Fibroblast of pulmonary artery (primary cell): Measurements from ENCODE around the gene TDRD1.

ENCODE experiments used
- DNase-seq: peaks from one replicate; pipeline ENCODE4 v3.0.0-alpha.2; 2010; ENCODE audit warnings: low read depth
- H3K4me3 ChIP-seq: replicated peaks from 2 replicates; pipeline ENCODE4 v1.5.1; 2011; ENCODE audit warnings: low read depth, mild to moderate bottlenecking, control low read depth, low read length, moderate library complexity
- TF ChIP-seq, protein P1 (sequence below): IDR thresholded peaks from 2 replicates; pipeline ENCODE4 v1.5.1; 2011; ENCODE audit warnings: mild to moderate bottlenecking, control low read depth, low read length, inconsistent platforms; ENCODE audit errors: missing control alignments

TDRD1 gene

DNA sequence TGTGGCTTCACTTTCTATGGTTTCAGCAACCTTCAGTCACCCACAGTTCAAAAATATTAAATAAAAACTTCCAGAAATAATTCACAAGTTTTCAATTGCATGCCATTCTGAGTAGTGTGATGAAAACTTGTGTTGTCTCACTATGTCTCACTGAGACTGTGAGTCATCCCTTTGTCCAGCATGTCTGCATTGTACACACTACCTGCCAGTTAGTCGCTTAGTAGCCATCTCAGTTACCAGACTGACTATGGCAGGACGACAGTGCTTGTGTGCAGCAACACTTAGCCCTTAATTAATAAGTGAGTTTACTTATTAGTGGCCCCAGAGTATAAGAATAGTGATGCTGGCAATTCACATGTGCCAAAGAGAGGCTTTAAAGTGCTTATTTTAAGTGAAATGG, 27.7 kb upstream of the TDRD1 start:
- no peak overlapping the region for H3K4me3 ChIP-seq
- peak; percentile 80 for DNase-seq
- TF ChIP-seq, protein P1, sequence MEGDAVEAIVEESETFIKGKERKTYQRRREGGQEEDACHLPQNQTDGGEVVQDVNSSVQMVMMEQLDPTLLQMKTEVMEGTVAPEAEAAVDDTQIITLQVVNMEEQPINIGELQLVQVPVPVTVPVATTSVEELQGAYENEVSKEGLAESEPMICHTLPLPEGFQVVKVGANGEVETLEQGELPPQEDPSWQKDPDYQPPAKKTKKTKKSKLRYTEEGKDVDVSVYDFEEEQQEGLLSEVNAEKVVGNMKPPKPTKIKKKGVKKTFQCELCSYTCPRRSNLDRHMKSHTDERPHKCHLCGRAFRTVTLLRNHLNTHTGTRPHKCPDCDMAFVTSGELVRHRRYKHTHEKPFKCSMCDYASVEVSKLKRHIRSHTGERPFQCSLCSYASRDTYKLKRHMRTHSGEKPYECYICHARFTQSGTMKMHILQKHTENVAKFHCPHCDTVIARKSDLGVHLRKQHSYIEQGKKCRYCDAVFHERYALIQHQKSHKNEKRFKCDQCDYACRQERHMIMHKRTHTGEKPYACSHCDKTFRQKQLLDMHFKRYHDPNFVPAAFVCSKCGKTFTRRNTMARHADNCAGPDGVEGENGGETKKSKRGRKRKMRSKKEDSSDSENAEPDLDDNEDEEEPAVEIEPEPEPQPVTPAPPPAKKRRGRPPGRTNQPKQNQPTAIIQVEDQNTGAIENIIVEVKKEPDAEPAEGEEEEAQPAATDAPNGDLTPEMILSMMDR = no peak

DNA sequence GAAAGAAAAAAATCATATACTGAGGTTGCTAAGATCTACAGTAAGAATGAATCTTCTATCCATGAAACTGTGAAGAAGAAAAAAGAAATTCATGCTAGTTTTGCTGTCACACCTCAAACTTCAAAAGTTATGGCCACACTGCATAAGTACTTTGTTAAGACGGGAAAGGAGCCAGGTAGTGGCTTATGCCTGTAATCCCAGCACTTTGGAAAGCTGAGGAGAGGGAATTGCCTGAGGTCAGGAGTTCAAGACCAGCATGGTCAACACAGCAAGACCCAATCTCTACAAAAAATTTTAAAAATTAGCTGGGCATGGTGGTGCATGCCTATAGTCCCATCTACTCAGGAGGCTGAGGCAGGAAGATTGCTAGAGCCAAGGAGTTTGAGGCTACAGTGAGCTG, 27.3 kb upstream of the TDRD1 start:
- TF ChIP-seq, protein P1 = no peak
- no peak overlapping the region for H3K4me3 ChIP-seq
- no peak for DNase-seq

DNA sequence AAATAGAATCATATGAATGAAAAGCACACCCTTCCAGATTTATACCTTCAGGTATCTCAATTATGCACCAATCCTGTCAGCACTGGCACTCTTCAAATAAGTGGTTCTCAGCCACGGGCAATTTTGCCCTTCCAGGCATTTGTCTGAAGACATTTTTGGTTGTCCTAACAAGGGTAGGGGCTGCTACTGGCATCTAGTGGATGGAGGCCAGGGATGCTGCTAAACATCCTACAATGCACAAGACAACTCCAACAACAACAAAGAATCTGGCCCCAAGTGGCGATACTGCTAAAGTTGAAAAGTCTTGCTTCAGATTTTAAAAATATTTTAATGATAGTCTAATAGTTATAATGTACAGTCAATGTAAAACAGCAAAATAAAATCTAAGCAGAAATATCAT, 21.2 kb upstream of the TDRD1 start:
- TF ChIP-seq, protein P1 = no peak
- no peak overlapping the region for H3K4me3 ChIP-seq
- no peak for DNase-seq

DNA sequence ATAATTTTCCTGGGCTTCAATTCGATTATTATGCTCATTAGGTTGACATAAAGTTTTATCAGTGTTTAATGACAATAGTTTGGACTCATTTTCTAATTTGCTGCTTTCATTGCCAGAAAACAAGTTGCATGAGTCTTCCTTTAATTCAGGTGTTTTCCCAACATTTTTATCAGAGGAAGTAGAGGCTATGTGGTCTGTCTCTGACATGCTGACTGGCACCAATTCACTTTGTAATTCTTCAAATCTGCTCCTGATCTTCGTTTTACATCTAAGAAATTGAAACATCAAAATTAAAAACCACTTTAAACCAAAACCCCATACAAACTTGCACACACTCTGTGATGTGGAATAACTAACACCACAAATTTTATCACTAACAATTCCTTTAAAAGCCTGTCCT, 16.1 kb upstream of the TDRD1 start:
- H3K4me3 ChIP-seq = no peak overlapping the region
- TF ChIP-seq, protein P1 = no peak

DNA sequence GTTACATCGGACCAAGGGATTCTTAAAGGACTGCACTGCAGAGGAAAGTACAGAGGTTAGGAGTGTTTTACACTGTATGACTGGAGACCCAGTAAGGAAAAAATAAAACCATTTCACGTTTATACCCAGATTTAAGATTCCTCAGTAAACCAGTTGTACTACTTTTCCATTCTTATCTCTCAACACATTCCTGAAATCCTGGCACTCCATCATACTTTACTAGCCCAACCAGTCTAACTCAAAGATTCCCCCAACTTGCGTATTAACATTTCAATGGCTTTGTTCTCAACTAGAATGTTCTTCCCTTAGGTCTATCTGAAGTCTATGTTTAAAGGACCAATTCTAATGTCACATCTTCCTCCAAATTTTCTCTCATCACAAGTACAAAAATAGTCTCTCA, 13.1 kb upstream of the TDRD1 start:
- H3K4me3 ChIP-seq = no peak overlapping the region
- TF ChIP-seq, protein P1 = no peak
- DNase-seq = peak; percentile 31

More for the DNA sequence above, 16.1 kb upstream of the TDRD1 start:
- DNase-seq = no peak

DNA sequence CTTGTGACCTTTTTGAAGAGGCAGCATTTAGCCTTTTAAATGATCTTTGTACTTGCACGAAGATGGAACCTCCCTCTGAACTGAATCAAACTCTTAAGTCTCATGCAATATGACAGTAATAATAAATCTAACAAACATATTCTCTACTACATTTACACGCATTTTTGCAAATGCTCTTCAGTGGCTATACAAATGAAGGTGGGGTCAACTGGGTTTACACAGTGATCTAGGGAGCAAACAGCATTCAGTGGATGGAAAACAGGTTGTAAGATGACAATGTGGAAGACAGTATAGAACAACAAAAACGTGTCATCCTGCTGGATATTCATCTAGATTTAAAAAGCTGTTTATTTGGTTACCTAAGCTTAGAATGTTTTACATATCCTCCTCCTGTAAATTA, 12.7 kb upstream of the TDRD1 start:
- TF ChIP-seq, protein P1 = no peak
- H3K4me3 ChIP-seq = no peak overlapping the region
- DNase-seq = no peak

DNA sequence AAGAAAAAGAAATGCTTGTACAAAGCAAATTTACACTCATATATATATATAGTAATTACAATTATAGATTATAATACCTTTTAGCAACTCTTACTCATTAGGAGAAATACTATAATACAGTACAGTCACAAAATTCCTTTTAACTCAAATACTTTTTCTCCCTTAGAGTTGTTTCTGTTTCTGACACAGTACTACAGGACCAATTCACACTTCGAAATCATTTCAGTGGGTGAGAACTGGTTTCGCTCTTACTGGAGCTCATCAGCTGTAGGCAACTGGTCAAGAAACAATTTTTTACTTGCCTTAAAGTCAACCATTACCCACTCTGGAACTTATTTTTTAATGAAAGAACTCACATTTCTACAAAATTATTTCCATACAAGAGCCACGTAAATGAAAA, 11.2 kb upstream of the TDRD1 start:
- H3K4me3 ChIP-seq = no peak overlapping the region
- TF ChIP-seq, protein P1 = no peak
- DNase-seq = no peak
